GM23248 (cell line): ENCODE data around the gene CFB.

Source experiments
- EZH2 ChIP-seq: fragments of 200-600 bp; sonication (generic); IDR thresholded peaks from 2 replicates; pipeline ENCODE4 v1.6.1; 2018; ENCODE audit warnings: antibody characterized with exemption, mild to moderate bottlenecking; ENCODE audit not compliant: insufficient read depth, poor library complexity, severe bottlenecking
- EZH2phosphoT487 ChIP-seq: fragments of 200-600 bp; sonication (generic); IDR thresholded peaks from 2 replicates; pipeline ENCODE4 v1.6.1; 2018; ENCODE audit warnings: antibody characterized with exemption, moderate library complexity, mild to moderate bottlenecking, low read depth; ENCODE audit not compliant: insufficient read depth

- TF ChIP-seq EZH2phosphoT487 (no peak), EZH2 (no peak)
These were observed 765 bp upstream of the CFB start for GRCh38 chr6:31945154-31945506.
